GM12873 (cell line): Measurements from ENCODE around the gene ELOVL5.

Source experiments
- TF ChIP-seq, protein P1 (sequence below): IDR thresholded peaks from 2 replicates; pipeline ENCODE4 v1.5.1; 2012; ENCODE audit warnings: low read depth, mild to moderate bottlenecking, moderate library complexity, low read length, control low read depth; ENCODE audit not compliant: insufficient read depth; ENCODE audit errors: missing control alignments

ELOVL5 gene

DNA sequence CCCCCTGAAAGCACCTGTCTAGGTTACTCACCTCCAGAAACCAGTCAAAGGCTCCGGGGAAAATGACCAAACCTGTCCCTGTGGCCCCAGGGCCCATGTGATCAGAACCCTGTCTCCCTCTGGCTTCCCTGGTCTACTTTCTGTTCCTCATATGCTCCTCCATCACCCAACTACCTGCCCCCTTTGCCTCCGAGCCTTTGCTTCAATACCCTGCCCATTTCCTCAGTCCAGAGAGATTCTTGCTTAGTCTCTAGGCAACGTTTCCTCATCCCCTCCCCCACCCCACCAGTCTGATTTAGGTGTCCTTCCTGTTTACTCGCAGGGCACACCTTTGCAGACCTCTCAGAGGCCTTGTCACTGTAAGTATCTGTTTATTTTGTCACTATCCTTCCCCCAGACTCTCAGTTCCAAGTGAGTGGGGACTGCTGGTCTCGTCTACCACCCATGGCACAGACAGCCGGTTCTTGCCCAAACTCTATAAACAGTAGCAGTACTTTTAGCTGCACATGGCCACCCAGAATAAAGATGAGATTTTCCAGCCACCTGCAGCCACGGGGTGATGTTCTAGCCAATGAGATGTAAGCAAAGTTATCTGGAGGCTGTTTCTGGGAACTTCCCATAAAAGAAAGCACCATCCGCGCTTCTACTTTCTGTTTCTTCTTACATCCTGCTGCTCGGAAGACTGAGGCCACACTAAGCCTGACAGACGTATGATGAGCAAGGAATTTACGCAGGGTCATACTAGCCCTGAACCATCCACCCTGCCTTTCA is 13.3 kb downstream of the ELOVL5 start:
- TF ChIP-seq, protein P1, sequence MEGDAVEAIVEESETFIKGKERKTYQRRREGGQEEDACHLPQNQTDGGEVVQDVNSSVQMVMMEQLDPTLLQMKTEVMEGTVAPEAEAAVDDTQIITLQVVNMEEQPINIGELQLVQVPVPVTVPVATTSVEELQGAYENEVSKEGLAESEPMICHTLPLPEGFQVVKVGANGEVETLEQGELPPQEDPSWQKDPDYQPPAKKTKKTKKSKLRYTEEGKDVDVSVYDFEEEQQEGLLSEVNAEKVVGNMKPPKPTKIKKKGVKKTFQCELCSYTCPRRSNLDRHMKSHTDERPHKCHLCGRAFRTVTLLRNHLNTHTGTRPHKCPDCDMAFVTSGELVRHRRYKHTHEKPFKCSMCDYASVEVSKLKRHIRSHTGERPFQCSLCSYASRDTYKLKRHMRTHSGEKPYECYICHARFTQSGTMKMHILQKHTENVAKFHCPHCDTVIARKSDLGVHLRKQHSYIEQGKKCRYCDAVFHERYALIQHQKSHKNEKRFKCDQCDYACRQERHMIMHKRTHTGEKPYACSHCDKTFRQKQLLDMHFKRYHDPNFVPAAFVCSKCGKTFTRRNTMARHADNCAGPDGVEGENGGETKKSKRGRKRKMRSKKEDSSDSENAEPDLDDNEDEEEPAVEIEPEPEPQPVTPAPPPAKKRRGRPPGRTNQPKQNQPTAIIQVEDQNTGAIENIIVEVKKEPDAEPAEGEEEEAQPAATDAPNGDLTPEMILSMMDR: no peak

DNA sequence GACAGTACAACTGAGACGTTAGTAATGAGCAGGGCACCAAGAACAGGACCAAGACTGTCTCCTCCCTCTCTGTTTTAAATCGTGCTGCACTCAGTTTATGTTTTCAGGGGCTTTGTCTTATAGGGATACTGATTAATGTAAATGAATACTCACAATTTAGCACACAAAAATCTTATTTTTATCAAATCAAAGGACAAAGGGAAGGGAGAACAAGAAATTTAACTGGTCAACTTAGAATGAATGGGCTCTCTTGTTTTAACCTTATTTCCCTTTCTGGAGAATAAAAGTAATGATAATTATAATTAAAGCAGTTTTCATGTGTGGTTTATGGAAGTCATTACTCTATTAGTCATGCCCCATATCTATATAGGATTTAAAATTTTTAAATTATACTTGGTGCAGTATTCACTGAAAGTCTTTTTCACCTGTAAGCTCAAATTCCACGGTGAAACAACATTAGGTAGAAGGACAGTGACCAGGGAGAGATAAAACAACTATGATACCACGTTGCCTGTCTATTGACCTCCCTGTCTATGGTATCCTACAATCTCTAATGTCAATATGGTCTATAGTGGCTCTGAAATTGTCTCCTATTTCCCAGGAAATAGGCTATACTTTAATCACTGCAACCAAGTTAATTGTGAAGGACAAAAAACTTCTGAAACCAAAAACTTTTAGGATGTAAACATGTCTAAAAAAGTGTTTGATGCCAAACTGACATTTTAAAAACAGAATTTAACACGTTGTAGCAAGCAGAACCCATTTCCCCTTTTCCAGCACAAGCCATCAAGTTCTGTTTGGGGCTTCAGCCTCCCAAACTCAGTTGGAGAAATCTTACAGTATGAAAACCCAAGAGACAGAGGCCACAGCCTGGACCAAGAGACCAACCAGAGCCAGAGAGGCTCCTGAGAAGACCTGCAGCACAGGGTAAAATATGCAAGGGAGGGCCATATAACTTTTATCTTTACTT is 15.0 kb downstream of the ELOVL5 start:
- TF ChIP-seq, protein P1: no peak

DNA sequence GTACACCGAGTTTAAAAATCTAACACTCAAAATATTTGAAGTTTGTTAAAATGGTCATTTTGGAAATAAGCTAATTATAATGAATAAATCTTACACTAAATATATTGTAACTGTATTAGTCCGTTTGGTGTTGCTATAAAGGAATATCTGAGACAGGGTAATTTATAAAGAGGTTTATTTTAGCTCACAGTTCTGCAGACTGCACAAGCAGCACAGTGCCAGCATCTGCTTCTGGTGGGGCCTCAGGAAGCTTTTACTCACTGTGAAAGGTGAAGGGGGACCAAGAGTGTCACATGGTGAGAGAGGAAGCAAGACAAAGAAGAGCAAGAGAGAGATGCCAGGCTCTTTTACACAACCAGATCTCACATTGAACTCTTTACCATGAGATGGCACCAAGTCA is 17.1 kb downstream of the ELOVL5 start:
- TF ChIP-seq, protein P1: no peak

DNA sequence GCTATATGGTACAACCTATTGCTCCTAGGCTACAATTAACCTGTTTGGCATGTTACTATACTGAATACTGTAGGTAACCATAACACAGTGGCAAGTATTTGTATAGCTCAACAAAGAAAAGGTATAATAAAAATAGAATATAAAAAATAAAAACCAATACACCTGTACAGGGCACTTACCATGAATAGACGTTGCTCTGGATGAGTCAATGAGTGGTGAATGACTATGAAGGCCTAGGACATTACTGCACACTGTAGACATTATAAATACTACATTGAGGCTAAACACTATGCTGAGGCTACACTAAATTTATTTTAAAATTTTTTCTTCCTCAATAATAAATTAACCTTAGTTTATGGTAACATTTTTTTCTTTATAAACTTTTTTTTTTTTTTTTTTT is 18.6 kb downstream of the ELOVL5 start:
- TF ChIP-seq, protein P1: no peak

DNA sequence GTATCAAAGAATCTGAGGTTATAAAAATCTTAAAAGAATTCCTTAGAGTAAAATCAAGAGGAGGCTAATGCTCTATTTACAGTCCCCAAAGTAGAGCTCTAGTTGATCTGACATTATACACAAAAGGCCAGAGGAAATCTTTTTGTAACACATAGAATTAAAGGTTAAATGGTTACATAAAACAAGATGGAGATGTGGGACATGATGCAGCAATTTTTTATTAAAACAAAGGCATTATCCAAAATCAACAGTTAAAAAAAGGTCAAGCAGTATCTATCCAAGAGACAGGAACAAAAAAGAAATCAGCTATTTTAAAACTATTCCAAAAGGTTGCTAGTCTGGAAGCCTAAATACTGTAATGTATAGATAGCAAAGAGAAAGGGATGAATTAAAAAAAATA is 20.4 kb downstream of the ELOVL5 start:
- TF ChIP-seq, protein P1: no peak

DNA sequence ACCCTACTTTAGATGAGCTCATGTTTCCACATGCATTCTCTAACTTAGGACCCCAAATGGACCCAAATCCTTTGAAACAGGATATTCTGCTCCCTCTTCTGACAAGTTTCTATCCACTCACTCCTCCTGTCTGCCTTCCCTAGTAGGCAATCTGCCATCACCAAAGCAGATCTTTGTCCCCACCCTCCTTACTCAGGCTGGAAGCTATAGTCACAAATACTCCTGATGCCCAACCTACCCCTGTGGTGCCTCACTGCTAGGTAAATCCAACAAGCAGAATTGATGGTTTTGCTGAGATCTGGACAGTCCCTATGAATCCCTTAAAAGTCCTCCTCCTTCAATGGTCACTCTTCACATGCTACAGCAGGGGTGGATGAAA is 21.7 kb downstream of the ELOVL5 start:
- TF ChIP-seq, protein P1: no peak

DNA sequence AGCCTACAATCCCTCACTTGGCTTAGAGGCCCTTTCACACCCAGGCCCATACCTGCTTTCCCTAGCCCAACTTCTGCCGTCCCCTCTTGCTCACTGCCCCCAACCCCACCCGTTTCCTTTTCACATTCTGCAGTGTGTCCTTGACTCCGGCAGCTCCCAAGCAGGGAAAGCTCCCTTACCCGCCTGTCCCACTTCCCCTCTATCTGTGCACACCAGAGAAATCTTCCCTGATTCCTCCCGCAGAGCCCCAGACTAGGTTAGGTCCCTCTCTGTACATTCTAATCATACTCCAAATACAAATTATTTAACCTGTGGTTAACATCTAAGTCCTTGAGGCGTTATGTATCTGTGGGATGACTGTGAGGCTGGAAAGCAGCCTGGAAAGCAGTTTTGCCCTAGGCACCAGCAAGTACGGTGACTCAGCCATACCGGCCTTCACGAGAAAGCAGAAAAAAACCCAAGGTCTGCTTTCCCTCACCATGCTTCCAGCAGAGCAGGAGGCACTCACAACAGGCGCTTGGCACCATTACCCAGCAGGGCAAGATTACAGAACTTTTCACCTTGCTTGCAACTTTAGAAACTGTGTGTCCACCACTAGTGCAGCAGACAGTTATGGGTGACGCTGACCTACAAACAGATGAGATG is 22.3 kb downstream of the ELOVL5 start:
- TF ChIP-seq, protein P1: no peak
